ENCODE results near the gene SDK1. TPM values are rescaled to one million over a fixed set of nuclear protein-coding genes. Genes with fewer than 3 reads are reported as not detected.

SDK1 gene
- total RNA-seq, 4 donors from 2014 or later, result 7.5 to 35.0 (median 10.2) TPM

DNA sequence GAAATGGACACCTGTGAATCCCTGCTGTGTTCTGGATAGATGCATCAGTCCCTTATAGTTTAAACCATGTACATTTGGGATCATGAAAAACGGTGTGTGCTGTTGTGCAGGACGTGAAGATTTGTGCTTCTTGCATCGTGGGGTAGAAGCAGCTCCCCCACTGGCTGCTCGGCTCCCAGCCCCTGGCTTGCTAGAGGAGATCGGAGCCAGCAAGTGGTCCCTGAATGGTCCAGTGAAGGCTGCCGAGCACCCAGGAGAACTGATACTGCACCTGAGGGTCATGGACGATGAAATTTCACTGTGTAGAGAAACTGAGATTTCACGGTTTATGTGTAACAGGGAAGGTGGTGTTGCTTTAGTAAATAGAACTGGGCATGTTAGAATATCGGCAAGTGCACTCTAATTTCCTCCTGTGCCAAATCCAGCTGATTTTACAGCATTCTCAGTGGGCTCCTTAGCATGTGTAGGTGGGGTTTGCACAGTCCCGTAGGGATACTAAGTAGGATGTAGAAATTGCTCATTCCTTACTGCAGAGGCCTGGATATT, 726.0 kb downstream of the SDK1 start:
- TF ChIP-seq, protein P1, sequence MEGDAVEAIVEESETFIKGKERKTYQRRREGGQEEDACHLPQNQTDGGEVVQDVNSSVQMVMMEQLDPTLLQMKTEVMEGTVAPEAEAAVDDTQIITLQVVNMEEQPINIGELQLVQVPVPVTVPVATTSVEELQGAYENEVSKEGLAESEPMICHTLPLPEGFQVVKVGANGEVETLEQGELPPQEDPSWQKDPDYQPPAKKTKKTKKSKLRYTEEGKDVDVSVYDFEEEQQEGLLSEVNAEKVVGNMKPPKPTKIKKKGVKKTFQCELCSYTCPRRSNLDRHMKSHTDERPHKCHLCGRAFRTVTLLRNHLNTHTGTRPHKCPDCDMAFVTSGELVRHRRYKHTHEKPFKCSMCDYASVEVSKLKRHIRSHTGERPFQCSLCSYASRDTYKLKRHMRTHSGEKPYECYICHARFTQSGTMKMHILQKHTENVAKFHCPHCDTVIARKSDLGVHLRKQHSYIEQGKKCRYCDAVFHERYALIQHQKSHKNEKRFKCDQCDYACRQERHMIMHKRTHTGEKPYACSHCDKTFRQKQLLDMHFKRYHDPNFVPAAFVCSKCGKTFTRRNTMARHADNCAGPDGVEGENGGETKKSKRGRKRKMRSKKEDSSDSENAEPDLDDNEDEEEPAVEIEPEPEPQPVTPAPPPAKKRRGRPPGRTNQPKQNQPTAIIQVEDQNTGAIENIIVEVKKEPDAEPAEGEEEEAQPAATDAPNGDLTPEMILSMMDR (IDR thresholded peaks at IDR 0.05; ENCODE audit: low read depth), result no peak

GRCh38 chr7:4028221-4028620, 727.2 kb downstream of the SDK1 start:
- TF ChIP-seq, protein P1 (IDR thresholded peaks at IDR 0.05; ENCODE audit: low read depth), result no peak

- TF ChIP-seq, protein P1 (IDR thresholded peaks at IDR 0.05; ENCODE audit: low read depth), result no peak
These were observed 728.9 kb downstream of the SDK1 start for GRCh38 chr7:4029941-4030340.

GRCh38 chr7:4030346-4030950, 729.4 kb downstream of the SDK1 start:
- TF ChIP-seq, protein P1 (IDR thresholded peaks at IDR 0.05; ENCODE audit: low read depth), result no peak

- TF ChIP-seq, protein P1 (IDR thresholded peaks at IDR 0.05; ENCODE audit: low read depth), result no peak
These were observed 732.9 kb downstream of the SDK1 start for GRCh38 chr7:4033996-4034395.

DNA sequence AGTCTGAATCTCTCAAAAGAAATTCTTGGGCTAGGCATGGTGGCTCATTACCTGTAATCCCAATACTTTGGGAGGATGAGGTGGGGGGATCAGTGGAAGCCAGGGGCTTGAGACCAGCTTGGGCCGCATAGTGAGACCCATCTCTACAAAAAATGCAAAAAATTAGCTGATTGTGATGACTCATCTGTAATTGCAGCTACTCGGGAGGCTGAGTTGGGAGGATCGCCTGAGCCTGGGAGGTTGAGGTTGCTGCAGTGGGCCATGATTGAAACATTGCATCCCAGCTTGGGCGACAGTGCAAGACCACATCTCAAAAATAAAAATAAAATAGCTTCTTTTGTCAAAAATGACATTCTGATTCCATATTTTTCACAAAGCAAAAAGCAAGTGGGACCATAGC, 736.3 kb downstream of the SDK1 start:
- TF ChIP-seq, protein P1 (IDR thresholded peaks at IDR 0.05; ENCODE audit: low read depth), result no peak

DNA sequence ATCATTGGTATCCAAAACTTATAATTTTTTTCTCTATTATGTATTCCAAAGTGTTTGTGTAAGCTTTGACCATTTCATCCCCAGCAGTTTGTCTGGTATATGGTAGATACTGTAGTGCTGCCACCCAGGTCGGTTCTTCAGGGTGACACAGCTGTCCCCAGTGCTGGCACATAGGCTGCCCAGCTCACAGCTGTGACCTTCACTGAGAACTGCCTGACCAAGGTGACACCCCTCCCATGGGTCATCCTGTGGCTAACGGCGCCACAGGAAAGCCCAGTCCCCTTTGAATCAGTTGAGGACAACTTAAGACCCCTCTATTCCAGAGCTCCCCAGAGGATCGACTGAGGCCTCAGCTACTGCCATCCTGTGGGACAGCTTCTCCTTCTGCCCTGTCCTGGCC, 736.8 kb downstream of the SDK1 start:
- TF ChIP-seq, protein P1 (IDR thresholded peaks at IDR 0.05; ENCODE audit: low read depth), result no peak
